Caki2 (cell line): Measurements from ENCODE around the gene CCDC90B. TPM values are rescaled to one million over a fixed set of nuclear protein-coding genes. Genes with fewer than 3 reads are reported as not detected.
"Not testable (repeated sequence)": the region's sequence is repeated elsewhere in the genome, so short reads cannot be mapped to it uniquely, and the experiment has no call there.

Source experiments
- DNase-seq: peaks from one replicate; pipeline ENCODE4 v3.0.0-alpha.2; 2015; ENCODE audit warnings: low read depth
- in situ Hi-C: cut with HindIII; loops from 2 replicates; pipeline ENCODE4 v1.10.0; 2016; ENCODE audit warnings: low sequenced_read_pairs, low pct_unique_long_range_greater_than_20kb, mixed read lengths
- total RNA-seq: library from RNA; depleted of rRNA; stranded (reverse); fragments of >200 nt; shearing (Covaris generic); gene quantifications from 2 replicates; pipeline ENCODE4 v1.2.3, GENCODE V29; 2014; ENCODE audit warnings: low replicate concordance; rRNA removed

Gene CCDC90B
- 25.2 and 45.0 TPM in 2 replicates for total RNA-seq

DNA sequence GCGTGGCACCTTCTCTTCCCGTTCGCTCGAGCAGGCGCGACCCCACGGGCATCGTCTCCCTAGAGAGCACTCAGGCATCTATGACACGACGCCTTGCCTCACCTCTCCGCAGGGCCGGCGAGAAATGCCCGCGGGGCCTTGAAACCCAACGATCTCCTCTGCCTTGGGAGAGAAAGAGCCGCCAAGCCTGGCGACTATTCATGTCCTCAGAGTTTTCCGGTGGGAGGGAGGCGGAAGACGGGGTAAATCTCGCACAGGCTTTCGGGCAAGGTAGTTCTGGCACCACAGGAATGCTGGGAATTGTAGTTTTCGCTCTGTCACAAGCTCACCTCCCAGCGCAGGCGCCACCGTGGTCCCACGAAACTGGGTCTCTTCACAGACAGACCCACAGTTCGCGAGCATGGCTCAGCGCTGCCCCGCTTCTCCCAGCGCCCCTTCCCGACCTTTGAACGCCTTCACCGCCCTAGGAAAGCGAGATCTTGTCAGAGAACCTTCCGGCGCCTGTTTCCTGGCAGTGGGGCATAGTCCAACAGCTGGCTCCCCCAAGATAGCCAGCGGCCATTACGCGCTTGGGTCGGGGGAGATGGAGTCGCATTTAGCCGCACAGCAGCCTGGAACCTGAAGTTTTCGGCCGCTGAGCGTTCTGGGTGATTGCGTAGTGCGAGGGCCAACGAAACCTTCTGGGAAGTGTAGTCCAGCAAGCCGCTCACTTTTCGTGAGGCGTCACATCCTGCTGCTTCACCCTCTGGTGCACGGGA lies at the start of gene CCDC90B:
Gene CCDC90B, minus strand, starts transcription at position 597 of the 758 bp plus-strand sequence. Its CDS starts 395 bp downstream, at position 202.
- peak; percentile 93 for DNase-seq
- in situ Hi-C loops: no loop called here

- in situ Hi-C loops: no loop called here
- no peak for DNase-seq
Measured at GRCh38 chr11:83335446-83336070, 49.4 kb upstream of the CCDC90B start.

DNA sequence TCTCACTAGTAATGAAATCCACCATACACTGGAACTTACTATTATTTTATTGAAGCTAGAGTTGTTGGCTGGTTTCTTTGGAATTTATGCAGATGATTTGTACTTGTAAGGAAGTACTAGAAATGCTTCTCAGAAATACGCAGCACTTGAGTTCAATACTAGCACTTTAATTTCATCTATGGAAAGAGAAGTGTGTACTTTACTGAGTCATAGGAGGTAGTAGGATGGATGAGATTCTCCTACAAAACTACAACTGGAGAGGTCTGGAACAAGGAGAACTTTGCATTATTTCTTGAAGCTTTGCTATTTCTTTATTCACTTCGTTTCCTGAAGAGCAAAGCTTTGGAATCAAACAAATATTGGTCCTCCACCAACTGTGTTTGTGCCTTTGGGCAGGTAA lies 44.1 kb upstream of the CCDC90B start:
- in situ Hi-C loops: no loop called here
- no peak for DNase-seq

DNA sequence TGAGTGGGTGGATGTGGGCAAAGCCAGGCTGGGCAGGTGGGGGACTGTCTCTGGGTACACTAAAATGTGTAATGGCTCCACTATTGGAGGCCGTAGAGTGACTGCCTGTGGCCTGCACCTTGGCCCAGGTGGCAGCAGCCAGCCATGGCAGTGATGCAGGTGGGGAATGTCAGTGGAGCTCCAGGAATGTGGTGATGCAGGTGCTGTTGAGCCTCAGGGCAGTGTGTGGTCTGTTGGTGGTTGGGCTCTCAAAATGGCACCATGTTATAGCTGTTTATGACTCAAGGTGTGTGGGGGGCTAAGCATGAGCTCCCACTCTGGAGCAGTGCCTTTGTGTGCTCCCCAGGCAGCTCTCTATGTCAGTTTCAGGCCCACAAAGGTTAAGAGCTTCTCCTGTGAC lies 40.2 kb upstream of the CCDC90B start:
- in situ Hi-C loops: no loop called here
- no peak for DNase-seq

DNA sequence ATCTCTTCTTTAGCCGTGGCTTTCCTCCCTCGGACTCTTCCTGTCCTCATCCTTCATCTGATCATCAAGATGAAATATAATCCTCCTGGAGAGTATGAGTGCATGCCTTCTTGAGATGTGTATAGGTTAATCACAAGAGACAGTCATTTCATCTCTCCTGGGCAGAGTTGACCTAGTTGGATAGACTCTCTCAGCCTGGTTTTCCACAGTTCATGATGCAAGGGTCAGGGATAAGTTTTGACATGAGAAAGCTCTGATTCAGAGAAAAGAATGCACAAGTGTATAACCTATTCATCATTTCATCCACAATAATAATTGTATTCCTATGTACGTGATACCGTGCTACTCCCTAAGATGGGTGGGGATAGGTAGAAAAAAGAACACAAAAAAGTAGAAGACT lies 33.2 kb upstream of the CCDC90B start:
- in situ Hi-C loops: no loop called here
- no peak for DNase-seq

DNA sequence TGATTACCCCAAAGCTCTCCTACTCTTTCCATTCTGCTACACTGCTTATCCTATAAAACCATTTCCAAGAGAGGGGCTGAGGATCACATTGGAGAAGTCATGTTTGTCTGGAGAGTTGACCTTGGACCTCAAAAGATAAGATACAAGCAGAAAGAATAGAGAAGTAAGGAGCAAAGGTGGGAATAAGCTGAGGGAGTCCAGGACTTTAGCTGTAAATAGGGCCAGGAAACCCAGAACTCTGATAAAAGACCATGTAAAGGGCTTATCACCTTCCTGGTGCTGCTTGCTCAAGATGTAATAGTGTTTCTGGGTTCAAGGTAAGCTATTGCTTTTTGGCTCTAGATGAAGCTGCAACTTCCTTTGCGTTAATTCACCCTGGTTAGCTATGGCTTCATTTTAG lies 32.8 kb upstream of the CCDC90B start:
- in situ Hi-C loops: no loop called here
- no peak for DNase-seq

GRCh38 chr11:83317757-83318690 lies 31.9 kb upstream of the CCDC90B start:
- in situ Hi-C loops: no loop called here
- DNase-seq: no peak

- DNase-seq, in situ Hi-C loops: not testable (repeated sequence)
Measured at GRCh38 chr11:83316897-83317268, 30.7 kb upstream of the CCDC90B start.

DNA sequence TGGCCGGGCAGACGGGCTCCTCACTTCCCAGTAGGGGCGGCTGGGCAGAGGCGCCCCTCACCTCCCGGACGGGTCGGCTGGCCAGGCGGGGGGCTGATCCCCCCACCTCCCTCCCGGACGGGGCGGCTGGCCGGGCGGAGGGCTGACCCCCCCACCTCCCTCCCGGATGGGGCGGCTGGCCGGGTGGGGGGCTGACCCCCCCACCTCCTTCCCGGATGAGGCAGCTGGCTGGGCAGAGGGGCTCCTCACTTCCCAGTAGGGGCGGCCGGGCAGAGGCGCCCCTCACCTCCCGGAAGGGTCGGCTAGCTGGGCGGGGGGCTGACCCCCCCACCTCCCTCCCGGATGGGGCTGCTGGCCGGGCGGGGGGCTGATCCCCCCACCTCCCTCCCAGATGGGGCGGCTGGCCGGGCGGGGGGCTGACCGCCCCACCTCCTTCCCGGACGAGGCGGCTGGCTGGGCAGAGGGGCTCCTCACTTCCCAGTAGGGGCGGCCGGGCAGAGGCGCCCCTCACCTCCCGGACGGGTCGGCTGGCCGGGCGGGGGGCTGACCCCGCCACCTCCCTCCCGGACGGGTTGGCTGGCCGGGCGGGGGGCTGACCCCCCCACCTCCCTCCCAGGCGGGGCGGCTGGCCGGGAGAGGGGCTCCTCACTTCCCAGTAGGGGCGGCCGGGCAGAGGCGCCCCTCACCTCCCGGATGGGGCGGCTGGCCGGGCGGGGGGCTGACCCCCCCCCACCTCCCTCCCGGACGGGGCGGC lies 30.2 kb upstream of the CCDC90B start:
- in situ Hi-C loops: not testable (repeated sequence)

GRCh38 chr11:83312430-83312829 lies 26.3 kb upstream of the CCDC90B start:
- in situ Hi-C loops: no loop called here
- DNase-seq: no peak

More for the DNA sequence above, 30.2 kb upstream of the CCDC90B start:
- DNase-seq: not testable (repeated sequence)

GRCh38 chr11:83311701-83312100 lies 25.5 kb upstream of the CCDC90B start:
- in situ Hi-C loops: no loop called here
- no peak for DNase-seq

- no peak for DNase-seq
- in situ Hi-C loops: no loop called here
Measured at GRCh38 chr11:83310718-83311117, 24.6 kb upstream of the CCDC90B start.

GRCh38 chr11:83308536-83308935 lies 22.4 kb upstream of the CCDC90B start:
- in situ Hi-C loops, DNase-seq: not testable (repeated sequence)

DNA sequence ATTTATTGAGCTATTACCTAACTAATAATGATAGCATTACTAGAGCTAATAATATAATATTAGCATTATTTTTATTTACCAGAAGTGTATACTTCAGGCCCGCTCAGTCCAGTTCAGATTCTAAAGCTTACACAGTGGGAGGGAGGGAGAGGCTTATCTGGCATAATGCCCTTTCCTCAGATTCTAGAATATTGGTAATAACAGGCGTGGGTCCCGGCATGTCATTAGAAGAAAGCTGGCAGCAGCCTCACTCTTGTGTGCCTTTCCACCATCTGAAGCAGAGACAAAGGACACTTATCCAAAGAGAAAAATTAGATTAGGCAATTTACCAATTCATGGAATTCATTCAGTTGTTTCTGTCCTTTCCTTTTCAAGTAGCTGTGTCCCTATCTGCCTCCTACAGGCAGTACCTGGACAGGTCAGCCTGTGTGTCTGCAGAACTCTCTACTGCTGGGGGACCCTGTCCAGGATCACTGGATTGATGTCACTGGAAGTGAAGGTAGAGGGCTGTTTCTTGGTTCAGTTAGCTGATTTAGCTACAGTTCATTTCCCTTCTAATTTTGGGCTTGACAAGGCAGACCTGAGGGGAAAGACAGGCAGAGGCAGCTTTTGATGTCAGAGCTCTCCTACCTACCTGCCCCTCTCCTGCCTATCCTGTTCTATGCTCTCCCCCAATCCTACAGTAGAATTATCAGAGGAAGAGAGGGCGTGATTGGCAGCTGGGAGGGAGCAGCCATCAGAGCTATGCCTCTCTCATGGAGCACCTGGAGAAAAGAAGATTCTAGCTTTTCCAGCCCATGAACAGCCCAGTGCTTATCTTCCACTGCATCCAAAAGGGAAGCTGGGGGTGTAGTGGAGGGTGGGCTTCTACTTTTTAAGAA lies 20.3 kb upstream of the CCDC90B start:
- in situ Hi-C loops: no loop called here
- no peak for DNase-seq

DNA sequence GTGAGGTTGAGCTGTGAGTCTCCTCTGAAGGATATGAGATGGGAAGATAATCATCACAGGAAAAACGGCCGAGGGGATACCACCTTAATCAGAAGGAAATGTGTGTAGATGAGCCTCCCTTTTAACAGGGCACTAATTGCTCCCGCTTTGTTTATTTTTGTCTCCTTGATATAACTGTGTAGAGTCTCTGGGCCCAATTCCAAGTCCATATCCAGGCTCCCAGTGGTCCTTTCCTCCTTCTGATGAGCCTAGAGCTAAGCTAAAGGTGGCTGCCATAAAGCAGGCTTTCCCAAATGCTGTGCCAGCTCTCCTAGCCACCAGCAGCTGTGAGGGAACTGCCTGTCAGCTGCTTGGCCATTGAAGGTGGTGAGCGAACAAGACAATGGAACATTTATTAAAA lies 17.1 kb upstream of the CCDC90B start:
- in situ Hi-C loops: no loop called here

DNA sequence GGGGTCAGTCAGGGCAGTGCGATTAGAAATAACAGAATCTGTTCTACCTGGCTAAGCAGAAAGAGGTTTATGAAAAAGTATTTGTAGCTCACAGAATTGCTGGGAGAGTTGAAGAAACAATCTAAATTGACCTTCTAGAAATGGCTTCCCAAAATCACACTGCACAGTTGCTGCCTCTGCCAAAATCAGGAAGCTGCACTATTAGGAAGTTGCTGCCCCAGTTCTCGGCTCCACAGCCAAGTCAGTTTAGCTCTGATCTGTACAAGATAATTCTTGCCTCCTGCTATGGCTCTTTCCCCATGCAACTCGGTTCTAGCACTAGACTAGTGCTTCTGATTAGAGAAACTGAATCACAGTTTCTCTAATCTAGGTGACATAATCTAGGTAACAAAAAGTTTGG lies 16.0 kb upstream of the CCDC90B start:
- no peak for DNase-seq
- in situ Hi-C loops: no loop called here

More for the DNA sequence above, 17.1 kb upstream of the CCDC90B start:
- no peak for DNase-seq

DNA sequence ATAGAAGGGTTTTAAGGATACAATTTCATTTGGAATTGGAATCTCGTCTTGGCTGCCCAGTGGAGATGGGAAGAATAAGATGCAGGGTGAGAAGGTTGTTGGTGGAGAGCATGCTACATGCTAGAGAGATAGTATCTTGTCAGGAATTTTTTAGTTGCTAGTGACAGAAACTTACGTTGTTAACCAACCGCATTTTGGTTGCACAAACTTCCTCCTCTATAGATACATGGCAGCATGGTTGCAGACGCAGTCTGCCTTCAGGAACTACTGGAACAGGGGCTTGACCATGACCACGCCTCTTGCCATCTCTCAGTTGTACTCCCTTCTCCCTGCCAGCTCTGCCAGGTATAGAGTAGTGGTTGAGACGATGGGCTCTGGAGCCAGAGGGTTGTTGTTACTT lies 13.5 kb upstream of the CCDC90B start:
- in situ Hi-C loops: no loop called here
- DNase-seq: no peak
